ENCODE measurements around the gene GABRP.

- TF ChIP-seq EZH2phosphoT487 (IDR thresholded peaks at IDR 0.05; ENCODE audit: borderline replicate concordance, low read depth, low read length) (no peak), CTCF (conservative IDR thresholded peaks at IDR 0.05; ENCODE audit: low read length) (no peak)
Measured at GRCh38 chr5:170805666-170806065, 22.1 kb downstream of the GABRP start.
